GM12873 (cell line): ENCODE results near the gene ATP8B4.

Source experiments
- TF ChIP-seq, protein P1 (sequence below): IDR thresholded peaks from 2 replicates; pipeline ENCODE4 v1.5.1; 2012; ENCODE audit warnings: low read depth, mild to moderate bottlenecking, moderate library complexity, low read length, control low read depth; ENCODE audit not compliant: insufficient read depth; ENCODE audit errors: missing control alignments

ATP8B4 gene

DNA sequence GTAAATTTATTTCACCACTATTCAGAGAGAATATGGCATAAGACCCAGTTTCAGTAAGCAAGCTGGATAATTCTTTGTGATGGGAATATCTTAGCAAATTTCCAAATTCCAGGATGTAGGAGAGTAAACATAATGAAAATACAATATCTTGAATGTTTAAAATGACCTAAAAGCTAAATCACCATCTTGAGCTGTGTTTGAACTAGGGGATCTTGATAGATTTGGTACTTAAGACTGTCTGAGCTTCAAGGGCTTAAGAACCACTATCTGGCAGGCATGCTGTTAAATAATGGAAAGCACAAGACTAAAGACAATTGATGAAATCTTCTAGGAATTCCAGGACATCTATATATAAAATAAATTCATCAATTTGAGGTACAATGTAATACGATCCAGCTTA, 217.7 kb downstream of the ATP8B4 start:
- TF ChIP-seq, protein P1, sequence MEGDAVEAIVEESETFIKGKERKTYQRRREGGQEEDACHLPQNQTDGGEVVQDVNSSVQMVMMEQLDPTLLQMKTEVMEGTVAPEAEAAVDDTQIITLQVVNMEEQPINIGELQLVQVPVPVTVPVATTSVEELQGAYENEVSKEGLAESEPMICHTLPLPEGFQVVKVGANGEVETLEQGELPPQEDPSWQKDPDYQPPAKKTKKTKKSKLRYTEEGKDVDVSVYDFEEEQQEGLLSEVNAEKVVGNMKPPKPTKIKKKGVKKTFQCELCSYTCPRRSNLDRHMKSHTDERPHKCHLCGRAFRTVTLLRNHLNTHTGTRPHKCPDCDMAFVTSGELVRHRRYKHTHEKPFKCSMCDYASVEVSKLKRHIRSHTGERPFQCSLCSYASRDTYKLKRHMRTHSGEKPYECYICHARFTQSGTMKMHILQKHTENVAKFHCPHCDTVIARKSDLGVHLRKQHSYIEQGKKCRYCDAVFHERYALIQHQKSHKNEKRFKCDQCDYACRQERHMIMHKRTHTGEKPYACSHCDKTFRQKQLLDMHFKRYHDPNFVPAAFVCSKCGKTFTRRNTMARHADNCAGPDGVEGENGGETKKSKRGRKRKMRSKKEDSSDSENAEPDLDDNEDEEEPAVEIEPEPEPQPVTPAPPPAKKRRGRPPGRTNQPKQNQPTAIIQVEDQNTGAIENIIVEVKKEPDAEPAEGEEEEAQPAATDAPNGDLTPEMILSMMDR: no peak

DNA sequence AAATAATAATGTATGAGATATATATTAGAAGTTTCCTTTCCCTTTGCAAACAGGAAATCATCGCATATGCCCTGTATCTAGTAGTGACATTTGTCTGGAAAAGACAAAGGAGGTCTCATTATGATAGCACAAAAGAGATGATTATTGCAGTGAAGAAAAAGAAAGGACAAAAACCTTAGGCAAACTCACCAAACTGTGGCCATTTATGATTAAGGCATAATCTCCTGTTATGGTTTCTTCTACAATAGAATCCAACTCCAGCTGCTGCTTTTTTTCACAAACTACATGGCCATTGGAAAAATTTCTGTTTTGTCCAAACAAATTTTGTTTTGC, 218.2 kb downstream of the ATP8B4 start:
- TF ChIP-seq, protein P1: no peak

DNA sequence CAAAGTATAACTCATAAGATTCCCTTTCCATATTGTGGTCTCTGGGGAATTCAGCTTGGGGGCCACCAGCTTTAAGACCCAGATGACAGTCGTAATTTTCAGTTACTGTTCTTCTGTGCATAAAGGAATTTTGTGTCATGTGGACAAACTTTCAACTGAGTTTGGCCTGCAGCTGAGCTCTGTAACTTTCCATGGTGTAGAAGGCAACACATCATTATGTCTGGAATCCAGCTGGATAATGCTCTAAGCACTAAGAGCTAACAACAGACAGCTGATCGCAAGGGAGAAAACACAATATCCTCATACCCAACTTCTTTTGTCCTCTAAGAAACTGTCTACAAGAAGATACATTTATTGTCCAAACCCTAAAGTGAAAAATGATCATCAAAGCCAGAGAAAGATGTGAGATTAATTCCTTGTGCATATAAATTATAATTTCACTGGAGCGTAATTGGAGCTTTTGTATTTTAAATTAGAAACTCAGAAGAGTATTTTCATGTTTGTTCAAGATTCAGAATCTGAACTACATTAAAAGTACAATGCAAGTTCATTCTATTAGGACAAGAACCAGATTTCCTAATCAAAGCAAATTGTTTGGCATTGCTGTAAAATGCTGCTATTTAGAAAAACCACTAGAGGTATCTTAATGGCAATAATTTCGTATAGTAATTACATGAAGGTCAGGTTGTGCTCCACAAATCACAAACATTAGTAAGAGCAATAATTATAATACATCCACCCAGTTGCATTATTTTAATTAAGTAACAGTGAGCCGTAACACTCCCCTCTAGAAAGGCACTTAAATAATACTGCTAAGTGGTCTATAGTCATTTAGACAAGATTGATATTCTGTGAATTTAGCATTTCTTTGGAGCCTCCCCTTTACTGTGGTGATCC, 218.8 kb downstream of the ATP8B4 start:
- TF ChIP-seq, protein P1: no peak

DNA sequence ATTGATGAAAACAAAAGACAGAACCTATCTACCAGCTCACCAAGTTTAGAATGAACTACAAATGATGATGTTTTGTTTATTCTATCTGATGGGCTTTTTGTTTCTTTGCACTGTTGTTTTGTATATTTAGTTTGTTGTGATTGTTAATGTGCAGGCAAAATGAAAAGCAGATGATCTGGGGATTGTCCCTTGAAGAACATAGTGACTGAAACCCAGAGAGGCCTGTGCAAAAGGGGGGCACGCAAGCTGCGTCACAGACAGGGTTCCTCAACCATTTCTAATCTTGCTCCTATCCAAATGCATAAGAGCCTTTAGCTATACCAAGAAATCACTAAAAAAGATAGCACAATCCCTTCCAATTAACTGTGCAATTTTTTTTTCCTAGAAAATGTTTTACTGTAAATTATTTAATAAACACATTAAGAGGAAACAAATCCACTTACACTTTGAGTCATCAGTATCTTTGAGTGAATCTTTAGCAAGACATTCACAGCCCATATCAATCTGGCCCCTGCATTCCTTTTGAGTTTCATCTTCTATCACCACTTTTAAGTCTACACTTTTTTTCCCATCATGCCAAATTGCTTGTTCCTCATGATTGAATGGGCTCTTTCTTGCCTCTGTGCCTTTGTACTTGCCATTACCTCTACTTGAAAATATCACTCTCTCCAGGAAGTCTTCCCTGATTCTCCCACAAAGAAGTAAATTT, 220.3 kb downstream of the ATP8B4 start:
- TF ChIP-seq, protein P1: no peak

DNA sequence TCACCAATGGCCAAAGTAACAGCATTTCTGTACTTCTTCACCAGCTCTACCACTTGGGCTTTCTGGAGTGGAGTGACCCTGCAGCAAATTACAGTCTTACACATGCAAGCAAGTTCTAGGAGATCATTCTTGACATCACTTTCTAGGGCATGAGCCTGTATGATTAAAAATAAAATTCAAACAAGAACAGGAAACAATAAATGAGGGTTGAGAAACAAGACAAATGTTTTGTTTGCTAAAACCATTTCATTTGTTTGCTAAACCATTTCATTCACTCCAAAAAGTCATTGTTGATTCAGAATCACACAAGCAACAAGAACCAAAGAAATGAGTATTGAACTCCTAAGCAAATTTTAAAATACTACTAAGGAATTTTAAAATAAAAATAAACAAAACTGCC, 220.9 kb downstream of the ATP8B4 start:
- TF ChIP-seq, protein P1: no peak

DNA sequence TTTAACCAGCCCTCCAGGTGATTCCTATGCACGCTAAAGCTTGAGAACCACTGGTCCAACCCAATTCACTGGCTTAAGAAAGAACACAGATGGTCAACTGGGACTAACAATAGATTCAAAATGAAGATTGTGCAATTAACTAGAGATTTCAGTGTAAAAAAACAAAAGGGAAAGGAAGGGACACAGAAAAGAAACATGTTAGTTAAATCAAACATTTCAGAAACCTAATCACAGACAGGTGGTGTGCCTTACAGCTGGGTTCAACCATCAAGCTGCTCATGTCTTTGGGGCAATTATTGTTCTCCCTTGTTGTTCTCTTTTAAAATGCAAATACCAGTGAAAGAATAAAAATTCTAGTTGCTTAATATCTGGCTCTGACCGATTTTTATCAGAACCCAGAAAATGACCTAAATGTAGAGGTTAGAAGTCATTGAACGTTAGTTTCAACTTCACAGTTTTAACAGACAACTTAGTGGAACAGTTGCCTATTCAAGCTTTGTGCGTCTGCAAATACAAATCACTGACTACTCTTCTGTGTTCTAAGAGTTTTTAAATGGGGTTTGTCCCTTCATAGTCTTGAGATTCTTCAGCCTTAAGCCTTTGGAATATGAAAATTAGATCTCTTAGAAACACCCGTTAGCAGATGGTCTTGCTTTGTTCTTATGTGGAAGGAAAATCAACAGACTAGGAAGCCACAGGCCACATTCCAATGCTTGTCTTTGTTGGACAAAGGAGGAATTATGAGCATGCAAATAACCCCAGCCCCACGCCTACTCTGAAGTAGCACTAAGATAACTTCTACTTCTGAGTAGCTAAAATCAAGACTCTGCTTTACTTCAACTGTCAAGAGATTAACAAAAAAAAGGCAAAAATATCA, 223.4 kb downstream of the ATP8B4 start:
- TF ChIP-seq, protein P1: no peak
